Stimulated activated CD4-positive, alpha-beta T cell treated with anti-CD3 and anti-CD28 coated beads, Interleukin-4, amount 100 ng/mL, for 4 hours (primary cell): Measurements from ENCODE around the gene SLX9.
A peak's percentile ranks its signal among the peaks of the same experiment; 100 is the strongest.

Source experiments
- DNase-seq, 2 experiments: peaks; one replicate each; pipeline ENCODE4 v3.0.0-alpha.2; 2020

Gene SLX9

DNA sequence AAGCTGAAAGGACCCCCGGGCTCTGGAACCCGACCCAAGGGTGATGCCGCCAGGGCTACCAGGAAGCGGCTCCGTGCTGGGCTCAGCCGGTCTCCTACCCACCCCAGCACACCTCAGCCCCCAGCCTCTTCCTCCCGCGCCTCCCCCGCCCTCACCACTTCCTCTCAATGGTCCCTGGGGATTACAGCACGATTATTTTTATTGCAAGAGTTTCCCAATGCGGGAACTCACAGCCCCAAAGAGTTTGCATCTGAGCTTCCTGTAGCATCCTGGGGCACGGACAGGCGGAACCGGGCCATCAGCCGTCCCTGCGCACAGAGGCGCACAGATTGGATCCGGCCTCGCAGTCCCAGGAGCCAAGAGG lies 8.7 kb upstream of the SLX9 start:
- DNase-seq = no peak

DNA sequence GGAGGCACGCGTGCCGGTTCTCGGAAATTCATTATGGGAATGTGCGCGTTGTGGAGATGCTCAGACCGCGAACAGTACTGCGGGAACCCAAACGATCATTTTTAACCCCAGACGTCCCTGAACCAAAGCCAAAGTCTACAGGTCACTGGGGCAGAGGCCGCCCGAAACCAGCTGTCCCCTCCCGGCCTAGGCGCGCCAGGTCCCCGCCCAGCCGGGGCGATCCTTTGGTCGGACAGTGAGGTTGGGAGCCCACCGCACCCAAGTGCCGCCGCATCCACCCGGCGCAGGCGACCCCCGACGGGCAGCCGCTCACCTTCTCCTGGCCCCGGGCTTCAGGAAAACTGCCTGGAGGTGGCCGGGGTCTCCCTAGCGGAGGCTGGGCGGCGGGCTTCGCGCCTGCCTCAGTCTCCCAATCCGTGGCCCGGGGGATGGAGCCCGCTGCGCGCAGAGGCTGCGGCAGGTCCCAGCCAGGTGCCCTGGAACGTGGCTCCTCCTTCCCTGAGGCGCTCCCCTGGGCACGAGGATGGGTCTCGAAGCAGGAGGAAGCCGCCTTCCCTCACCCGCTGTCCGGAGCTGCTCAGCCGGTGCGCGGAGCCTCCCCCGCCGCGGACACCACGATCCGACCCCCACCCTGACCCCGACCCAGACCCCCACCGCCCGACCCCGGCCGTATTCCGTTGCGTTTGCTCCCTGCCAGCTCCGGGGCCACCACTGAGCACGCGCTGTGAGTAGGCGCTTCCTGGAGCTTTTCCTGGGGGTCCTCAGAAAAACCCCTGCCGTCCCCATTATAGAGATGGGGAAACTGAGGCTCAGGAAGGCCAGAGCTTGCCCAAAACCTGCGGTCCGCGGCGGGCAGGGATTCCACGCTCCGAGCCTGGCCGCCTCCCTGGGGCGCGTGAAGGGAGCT lies 8.1 kb upstream of the SLX9 start:
- no peak for DNase-seq

- DNase-seq = peak; percentile 68 to 77
Measured at GRCh38 chr21:44932408-44933181, 7.2 kb upstream of the SLX9 start.

DNA sequence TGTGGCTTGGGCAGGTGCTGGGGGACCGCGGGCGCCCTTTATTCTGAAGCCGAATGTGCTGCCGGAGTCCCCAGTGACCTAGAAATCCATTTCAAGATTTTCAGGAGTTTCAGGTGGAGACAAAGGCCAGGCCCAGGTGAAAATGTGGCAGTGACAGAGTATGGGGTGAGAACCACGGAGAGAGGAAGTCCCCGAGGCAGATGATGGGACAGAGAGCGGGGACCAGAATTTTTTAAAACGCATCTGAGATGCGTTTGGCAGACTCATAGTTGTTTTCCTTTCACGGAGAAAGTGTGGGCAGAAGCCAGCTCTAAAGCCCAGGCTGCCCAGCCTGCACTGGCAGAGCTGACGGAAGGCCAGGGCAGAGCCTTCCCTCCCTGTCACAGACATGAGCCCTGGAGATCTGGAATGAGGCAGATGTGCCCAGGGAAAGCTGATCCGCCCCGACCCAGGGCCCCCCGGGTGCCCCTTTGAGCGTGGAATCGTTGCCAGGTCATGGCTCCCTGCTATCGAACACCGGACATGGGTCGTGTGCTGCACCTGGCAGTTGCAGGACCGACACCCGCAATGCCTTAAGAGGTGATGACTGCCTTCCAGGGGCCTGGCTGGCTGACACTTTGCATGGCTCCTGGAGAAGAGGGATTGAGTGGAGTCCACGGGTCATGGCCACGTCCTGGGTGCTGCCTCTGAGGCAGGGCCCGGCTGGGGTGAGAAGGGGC lies 6.5 kb upstream of the SLX9 start:
- no peak for DNase-seq

GRCh38 chr21:44933918-44934260 lies 5.9 kb upstream of the SLX9 start:
- no peak for DNase-seq

- DNase-seq = no peak
Measured at GRCh38 chr21:44934276-44934675, 5.6 kb upstream of the SLX9 start.

DNA sequence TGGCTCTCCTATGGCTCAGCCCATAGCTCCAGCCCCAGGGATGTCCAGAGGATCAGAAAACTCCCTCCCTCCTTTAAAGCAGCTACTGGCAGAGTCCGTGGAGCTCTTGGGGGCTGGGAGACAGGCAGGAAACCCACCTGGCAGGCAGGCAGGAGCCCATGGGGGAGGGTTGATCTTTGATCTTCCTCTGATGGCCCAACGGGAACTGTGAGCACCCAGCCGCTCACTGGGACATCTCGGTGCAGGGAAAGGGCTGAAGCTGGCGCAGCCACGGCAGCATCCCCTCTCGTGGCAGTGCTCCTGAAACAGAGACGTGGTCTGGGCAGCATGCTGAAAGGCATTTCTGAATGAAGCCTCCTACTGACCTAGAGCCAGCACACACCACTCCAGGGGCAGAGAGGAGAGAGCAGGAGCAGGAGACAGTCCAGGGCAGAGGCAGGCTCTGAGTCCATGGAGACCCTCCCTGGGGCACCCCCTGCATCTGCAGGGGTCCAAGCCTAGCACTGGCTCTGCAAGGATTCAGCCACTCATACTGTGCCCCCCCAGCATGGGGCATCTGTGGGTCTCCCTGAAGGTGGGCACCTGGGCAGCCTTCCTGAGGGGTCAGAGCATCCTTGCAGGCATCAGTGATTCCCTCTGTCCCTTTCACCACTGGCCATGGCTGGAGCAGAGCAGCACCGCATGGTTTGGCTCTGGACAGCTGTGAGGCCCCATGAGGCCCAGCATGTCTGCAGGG lies 4.9 kb upstream of the SLX9 start:
- DNase-seq = no peak

DNA sequence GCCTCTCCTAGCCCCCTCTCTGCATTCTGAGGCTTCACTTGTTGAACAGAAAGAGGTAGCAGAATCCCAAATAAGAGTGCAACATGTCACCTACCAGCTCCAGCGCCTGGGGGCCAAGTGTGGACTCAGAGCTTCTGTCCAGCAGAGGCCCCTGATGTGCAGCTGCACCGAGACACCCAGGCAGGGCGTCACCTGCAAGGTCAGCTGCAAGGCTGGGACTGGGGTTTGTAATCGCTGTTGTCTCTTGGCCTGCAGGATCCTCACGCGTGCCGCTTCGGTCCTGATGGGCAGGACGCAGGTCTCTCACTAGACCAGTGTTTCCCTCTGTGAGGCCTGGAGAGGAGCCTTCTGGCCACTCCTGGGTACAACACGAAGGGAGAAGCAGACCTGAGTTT lies 4.3 kb upstream of the SLX9 start:
- no peak for DNase-seq

GRCh38 chr21:44938772-44939531 lies 877 bp upstream of the SLX9 start:
- no peak for DNase-seq

GRCh38 chr21:44940116-44940631 lies 345 bp downstream of the SLX9 start:
- no peak for DNase-seq

DNA sequence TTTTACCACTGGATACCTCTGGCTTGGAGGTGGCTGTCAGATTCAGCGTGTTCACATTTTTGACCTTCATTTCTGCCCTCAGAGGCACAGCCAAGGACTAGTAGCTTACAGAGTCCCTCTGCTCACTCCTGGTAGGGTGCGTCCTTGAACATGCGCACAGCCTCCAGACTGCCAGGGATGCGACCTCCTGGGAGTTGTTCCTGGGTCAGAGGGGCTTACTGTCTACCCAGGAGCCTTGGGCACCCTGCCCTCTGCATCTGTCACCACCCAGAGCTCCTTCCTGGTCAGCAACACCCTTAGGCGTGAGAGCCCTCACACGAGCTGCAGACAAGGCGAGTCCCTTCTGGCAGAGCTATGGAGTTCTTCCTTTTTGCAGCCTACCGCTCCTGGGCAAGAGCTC lies 1.7 kb downstream of the SLX9 start:
- DNase-seq = no peak

DNA sequence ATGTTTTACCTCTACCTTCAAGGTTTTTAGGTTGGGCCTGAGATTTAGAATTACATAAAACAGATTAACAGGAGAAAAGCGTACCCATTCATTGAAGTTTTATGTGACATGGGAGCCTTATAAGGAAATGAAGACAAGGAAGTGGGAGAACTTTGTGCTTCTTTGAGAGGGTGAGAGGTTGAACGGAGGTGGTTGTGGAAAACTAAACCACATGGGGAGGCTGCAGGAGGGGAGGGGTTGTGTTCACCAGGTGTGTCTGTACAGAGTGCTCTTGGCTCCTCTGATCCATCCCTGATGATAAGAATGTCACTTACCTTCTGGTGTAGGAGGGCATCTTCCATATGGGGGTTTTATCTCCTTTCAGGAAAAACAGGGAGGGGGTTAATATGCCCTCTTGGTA lies 2.7 kb downstream of the SLX9 start:
- no peak for DNase-seq

DNA sequence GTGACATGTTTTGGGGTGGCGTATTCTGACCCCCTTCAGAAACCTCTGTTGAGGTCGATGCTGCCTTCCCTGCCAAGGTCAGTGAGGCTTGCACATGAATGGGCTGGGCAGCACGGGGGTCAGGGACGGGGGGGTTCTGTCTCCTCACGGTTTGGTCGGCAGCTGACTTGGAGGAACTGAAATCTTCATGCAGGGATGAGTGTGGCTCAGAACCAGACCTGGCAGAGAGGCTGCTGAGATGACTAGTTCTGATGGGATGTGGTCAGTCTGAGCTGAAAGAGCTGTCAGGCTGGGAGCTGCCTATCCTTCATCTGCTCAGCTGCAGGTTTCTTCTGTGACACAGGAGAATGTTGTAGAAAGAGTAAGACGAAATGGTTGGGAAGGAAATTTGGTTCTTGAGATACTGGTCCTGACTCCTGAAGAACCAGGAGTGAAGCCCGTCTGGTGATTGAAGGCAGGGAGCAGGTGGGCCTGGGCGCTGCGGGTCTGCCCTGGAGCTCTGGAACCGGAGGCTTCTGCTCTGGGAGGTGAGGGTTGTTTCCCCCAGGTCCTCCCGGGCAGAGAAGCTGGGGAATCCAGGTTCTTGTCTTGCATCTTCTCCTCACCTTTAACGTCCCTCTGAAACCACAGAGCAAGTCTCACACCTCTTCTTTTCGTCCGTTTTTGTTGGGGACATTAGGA lies 3.3 kb downstream of the SLX9 start:
- no peak for DNase-seq

DNA sequence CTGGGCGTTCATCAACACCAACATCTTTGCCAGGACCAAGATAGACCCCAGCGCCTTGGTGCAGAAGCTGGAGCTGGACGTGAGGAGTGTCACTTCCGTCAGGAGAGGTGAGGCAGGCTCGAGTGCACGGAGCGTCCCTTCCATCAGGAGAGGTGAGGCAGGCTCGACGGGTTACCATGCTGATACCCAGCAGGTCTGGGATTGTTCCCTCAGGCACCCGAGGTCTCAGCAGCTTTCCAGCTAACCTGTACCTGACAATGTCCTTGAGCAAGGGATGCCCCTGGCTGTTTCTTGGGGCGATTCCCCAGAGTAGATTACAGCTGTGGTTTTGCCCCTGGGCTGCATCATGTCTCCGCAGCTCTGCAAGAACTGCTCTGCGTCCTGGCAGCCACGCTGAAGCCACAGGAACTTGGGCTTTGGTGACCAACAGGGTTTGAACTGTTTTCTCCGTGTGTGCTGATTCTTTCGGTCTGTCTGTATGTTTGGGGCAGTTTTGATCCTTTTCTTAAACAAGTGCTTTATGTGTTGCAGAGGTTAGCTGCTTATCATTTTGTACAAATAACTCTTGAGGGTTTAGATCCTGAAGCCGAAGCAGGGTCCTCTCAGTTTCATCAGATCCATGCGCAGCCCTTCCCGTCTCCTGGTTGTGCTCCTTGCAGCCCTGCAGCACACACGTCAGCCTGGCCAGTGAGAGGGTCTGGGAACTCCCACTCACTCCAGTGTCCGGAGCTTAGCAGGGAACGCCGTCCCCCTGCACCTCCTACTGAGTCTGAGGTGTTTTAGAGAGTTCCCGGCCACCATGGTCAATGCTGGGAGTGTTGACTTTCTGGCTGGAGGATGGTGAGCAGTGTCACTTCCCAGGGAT lies 4.1 kb downstream of the SLX9 start:
- no peak for DNase-seq

DNA sequence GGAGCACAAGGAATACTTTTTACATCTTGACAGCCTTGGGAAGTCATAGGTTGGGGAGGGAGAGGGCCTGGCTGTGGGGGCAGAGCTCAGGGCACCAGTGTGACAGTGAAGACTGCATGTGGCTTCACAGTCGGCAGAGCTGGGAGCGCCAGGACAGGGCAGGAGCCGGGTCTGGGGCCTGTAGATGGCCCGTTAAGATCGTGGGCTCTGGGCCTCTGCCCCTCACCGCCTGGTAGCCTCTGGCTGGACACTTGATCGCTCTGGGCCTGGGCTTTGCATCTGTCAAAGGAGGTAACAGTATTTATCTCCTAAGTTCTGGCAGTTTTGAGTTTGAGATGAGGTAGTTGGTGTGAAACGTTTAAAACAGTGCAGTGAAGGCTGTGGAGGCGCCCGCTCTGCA lies 4.8 kb downstream of the SLX9 start:
- DNase-seq = no peak

- no peak for DNase-seq
Measured at GRCh38 chr21:44946254-44947041, 6.6 kb downstream of the SLX9 start.

- DNase-seq = no peak
Measured at GRCh38 chr21:44947111-44947929, 7.5 kb downstream of the SLX9 start.

DNA sequence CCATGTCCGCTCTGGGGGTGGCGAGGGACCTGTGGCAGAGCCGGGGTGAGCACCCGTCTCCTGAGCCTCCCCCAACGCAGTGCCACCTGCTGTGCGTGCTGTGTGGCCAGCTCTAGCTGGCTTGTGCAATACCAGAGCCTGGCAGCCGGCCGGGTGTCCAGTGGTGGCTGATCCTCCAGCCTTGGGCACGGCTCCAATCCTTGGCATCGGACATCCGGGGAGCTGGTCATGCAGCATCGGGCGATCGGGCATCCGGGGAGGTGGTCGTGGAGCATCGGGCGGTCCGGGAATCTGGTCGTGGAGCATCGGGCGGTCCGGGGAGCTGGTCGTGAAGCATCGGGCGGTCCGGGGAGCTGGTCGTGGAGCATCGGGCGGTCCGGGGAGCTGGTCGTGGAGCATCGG lies 8.1 kb downstream of the SLX9 start:
- DNase-seq = no peak
